HCT116 (cell line): ENCODE data around the gene PGAP6. TPM values are rescaled to one million over a fixed set of nuclear protein-coding genes. Genes with fewer than 3 reads are reported as not detected.

ENCODE experiments used
- ATAC-seq: fragments of 200-7000 bp; cut with Tn5 transposase; 2 replicates; pipeline ENCODE4 v1.9.1; 2020; ENCODE audit warnings: mild to moderate bottlenecking, moderate library complexity
- BruUV-seq: library from RNA; stranded (reverse); fragments of 400-500 nt; replicated peaks from 2 replicates; lab custom pipeline; 2021; lab: Mats Ljungman, UMichigan
- CTCF ChIA-PET: fragments of 300-600 bp; sonication (Branson Sonifier 250); formaldehyde crosslinking; loops from one replicate; lab custom pipeline; 2021; ENCODE audit warnings: antibody characterized with exemption; lab: Charles Lee
- POLR2A ChIA-PET: fragments of 300-600, 350-600 bp; sonication (Branson Sonifier 250); formaldehyde crosslinking; loops from one replicate; lab custom pipeline; 2021; ENCODE audit warnings: antibody characterized with exemption; lab: Charles Lee
- RAD21 ChIA-PET, 2 experiments: fragments of 300-600 bp; sonication (Branson Sonifier 250); formaldehyde crosslinking; loops; one replicate each; lab custom pipeline; 2023; ENCODE audit warnings: low total read pairs in 2 of 2; ENCODE audit not compliant: uncharacterized antibody in 2 of 2, unreplicated experiment in 2 of 2, low non-redundant PET in 1 of 2; lab: Charles Lee
- DNase-seq: peaks from one replicate; pipeline ENCODE4 v3.0.0-alpha.2; 2010; ENCODE audit warnings: low read depth, low spot score
- H2AFZ ChIP-seq: fragments of 200-600 bp; shearing (Covaris generic), sonication (generic); 2 replicates; pipeline ENCODE4 v1.6.1; 2017; ENCODE audit warnings: low read depth, mixed run types, mixed read lengths, antibody characterized with exemption, low read length; ENCODE audit not compliant: poor library complexity, severe bottlenecking
- H3K27ac ChIP-seq: 2 replicates; pipeline ENCODE4 v1.5.1; 2012; ENCODE audit warnings: low read depth, low read length
- H3K27me3 ChIP-seq: fragments of 200-600 bp; sonication (generic); 2 replicates; pipeline ENCODE4 v1.6.1; 2016; ENCODE audit warnings: mixed run types, low read length, mixed read lengths; ENCODE audit not compliant: insufficient read depth
- H3K36me3 ChIP-seq, 2 experiments: fragments of 200-500 bp in 1 of 2; fragments of 200-600 bp in 1 of 2; sonication (Bioruptor generic) in 1 of 2; sonication (generic) in 1 of 2; 2 replicates each; pipeline versions ENCODE4 v1.5.1 to v1.6.1; 2014 to 2016; ENCODE audit warnings: low read length in 2 of 2, inconsistent platforms in 1 of 2, mixed read lengths in 1 of 2, mixed run types in 1 of 2; ENCODE audit not compliant: insufficient read depth in 2 of 2, control insufficient read depth in 1 of 2
- H3K4me1 ChIP-seq, 2 experiments: fragments of 200-600 bp in 1 of 2; sonication (generic) in 1 of 2; 2 replicates each; pipeline versions ENCODE4 v1.5.1 to v1.6.1; 2012 to 2017; ENCODE audit warnings: low read length in 2 of 2, inconsistent platforms in 1 of 2, mild to moderate bottlenecking in 1 of 2, mixed read lengths in 1 of 2, mixed run types in 1 of 2, moderate library complexity in 1 of 2; ENCODE audit not compliant: insufficient read depth in 2 of 2, control insufficient read depth in 1 of 2
- H3K4me2 ChIP-seq: fragments of 200-600 bp; sonication (generic); 2 replicates; pipeline ENCODE4 v1.6.1; 2017; ENCODE audit warnings: mixed run types, low read length, mixed read lengths
- H3K4me3 ChIP-seq, 2 experiments: fragments of 200-600 bp in 1 of 2; sonication (generic) in 1 of 2; replicated peaks in 1 of 2; 2 replicates each; pipeline ENCODE4 v1.5.1; 2011 to 2016; ENCODE audit warnings: low read length in 2 of 2, control low read depth in 1 of 2, low read depth in 1 of 2, mild to moderate bottlenecking in 1 of 2, mixed read lengths in 1 of 2, mixed run types in 1 of 2
- H3K79me2 ChIP-seq: fragments of 200-600 bp; sonication (generic); 2 replicates; pipeline ENCODE4 v1.6.1; 2017; ENCODE audit warnings: mild to moderate bottlenecking, mixed run types, low read length, moderate library complexity, mixed read lengths; ENCODE audit not compliant: insufficient read depth
- H3K9ac ChIP-seq: fragments of 200-600 bp; sonication (generic); 2 replicates; pipeline ENCODE4 v1.6.1; 2016; ENCODE audit warnings: low read length, mixed read lengths
- H3K9me2 ChIP-seq: fragments of 200-600 bp; sonication (generic), shearing (Covaris generic); 2 replicates; pipeline ENCODE4 v1.6.1; 2017; ENCODE audit warnings: mixed run types, mild to moderate bottlenecking, moderate library complexity; ENCODE audit not compliant: insufficient read depth
- H3K9me3 ChIP-seq, 2 experiments: fragments of 200-500 bp in 1 of 2; fragments of 200-600 bp in 1 of 2; sonication (Bioruptor generic) in 1 of 2; sonication (generic) in 1 of 2; 2 replicates each; pipeline ENCODE4 v1.6.1; 2014 to 2017; ENCODE audit warnings: low read length in 2 of 2, mixed read lengths in 2 of 2, inconsistent platforms in 1 of 2, low read depth in 1 of 2, mild to moderate bottlenecking in 1 of 2, mixed run types in 1 of 2, moderate library complexity in 1 of 2; ENCODE audit not compliant: control insufficient read depth in 1 of 2, insufficient read depth in 1 of 2
- H4K20me1 ChIP-seq: fragments of 200-600 bp; sonication (generic), shearing (Covaris generic); 2 replicates; pipeline ENCODE4 v1.6.1; 2017; ENCODE audit warnings: mixed run types, mild to moderate bottlenecking, moderate library complexity; ENCODE audit not compliant: insufficient read depth
- ATF3 ChIP-seq: IDR thresholded peaks from 2 replicates; pipeline ENCODE4 v1.6.1; 2012
- EZH2phosphoT487 ChIP-seq: fragments of 200-600 bp; IDR thresholded peaks from 2 replicates; pipeline ENCODE4 v1.6.1; 2018; ENCODE audit warnings: antibody characterized with exemption, borderline replicate concordance
- POLR2A ChIP-seq: IDR thresholded peaks from 2 replicates; pipeline ENCODE4 v1.7.0; 2011; ENCODE audit warnings: borderline replicate concordance; ENCODE audit not compliant: insufficient read depth, insufficient read length; ENCODE audit errors: extremely low read depth
- SP1 ChIP-seq: IDR thresholded peaks from 2 replicates; pipeline ENCODE4 v1.6.1; 2012; ENCODE audit warnings: low read depth
- TCF7L2 ChIP-seq: IDR thresholded peaks from 2 replicates; pipeline ENCODE4 v1.7.0; 2011; ENCODE audit warnings: borderline replicate concordance, inconsistent platforms; ENCODE audit not compliant: insufficient read depth, insufficient read length; ENCODE audit errors: extremely low read depth
- ZFX ChIP-seq: fragments of 450-650 bp; IDR thresholded peaks from 2 replicates; pipeline ENCODE4 v1.6.1; 2017
- intact Hi-C: fragments of 100-400 bp; cut with micrococcal nuclease; formaldehyde crosslinking; loops from 2 replicates; pipeline ENCODE4 v1.10.0; 2022
- total RNA-seq: library from RNA; stranded (reverse); gene quantifications from one replicate; pipeline ENCODE4 v1.2.1, GENCODE V29; 2021; ENCODE audit not compliant: unreplicated experiment
- TF ChIP-seq, protein P1 (sequence below): IDR thresholded peaks from 2 replicates; pipeline ENCODE4 v1.6.1; 2012; ENCODE audit warnings: low read depth

The PGAP6 gene
- total RNA-seq, 1 experiment from 2014 or later = 35.4 TPM

GRCh38 chr16:426906-427249, 45.1 kb upstream of the PGAP6 start (continued):
- TF ChIP-seq POLR2A = no peak
- no peak for TF ChIP-seq EZH2phosphoT487

GRCh38 chr16:426115-426905, 44.5 kb upstream of the PGAP6 start:
- DNase-seq = no peak
- TF ChIP-seq ATF3 (no peak), SP1 (no peak)
- TF ChIP-seq, all 23 proteins: peak for 0
- no peak; the same call in 1 of the 2 replicates for ATAC-seq
- H3K4me1 ChIP-seq = peaks cover 16 to 35% of the 10 kb centered on the region in 2 experiments
- no peak overlapping the region for H2AFZ ChIP-seq
- peak overlapping the region; percentile 79 for H3K4me2 ChIP-seq
- H3K27me3 ChIP-seq = no peaks in the 10 kb centered on the region
- no peaks in the 10 kb centered on the region for H4K20me1 ChIP-seq
- ChIA-PET CTCF (interaction anchor here (1.2 kb wide), 1 partner anchor 62 kb away, joined by 3 read pairs; no protein-coding TSS in a partner anchor), POLR2A (no interaction called here), RAD21 (no interaction called here)
- H3K27ac ChIP-seq = peak overlapping the region; percentile 43; the same call in 1 of the 2 replicates
- peaks cover 15% of the 10 kb centered on the region; the same call in 1 of the 2 replicates for H3K79me2 ChIP-seq
- no peaks in the 10 kb centered on the region for H3K9me2 ChIP-seq
- BruUV-seq = no TSS peak
- intact Hi-C loops = no loop called here
- peak overlapping the region; percentile 52 for H3K9ac ChIP-seq
- H3K36me3 ChIP-seq = no peaks in the 10 kb centered on the region
- peak overlapping the region; percentile 43 to 59 for H3K4me3 ChIP-seq
- no peaks in the 10 kb centered on the region for H3K9me3 ChIP-seq

GRCh38 chr16:425740-426114, 43.9 kb upstream of the PGAP6 start:
- Histone ChIP-seq H2AFZ (no peak overlapping the region), H3K27ac (peak overlapping the region; percentile 43; the same call in 1 of the 2 replicates), H3K36me3 (no peaks in the 10 kb centered on the region), H3K9ac (peak overlapping the region; percentile 55; the same call in 1 of the 2 replicates), H3K79me2 (peaks cover 15% of the 10 kb centered on the region; the same call in 1 of the 2 replicates), H3K27me3 (no peaks in the 10 kb centered on the region), H3K4me1 (peaks cover 16 to 35% of the 10 kb centered on the region in 2 experiments), H3K4me2 (peak overlapping the region; percentile 89), H3K9me2 (no peaks in the 10 kb centered on the region), H3K4me3 (peak overlapping the region; percentile 43 to 60; a peak in 3 of 4 replicates), H3K9me3 (no peaks in the 10 kb centered on the region), H4K20me1 (no peaks in the 10 kb centered on the region)
- ChIA-PET RAD21 (no interaction called here), POLR2A (no interaction called here), CTCF (interaction anchor here (0.6 to 1.2 kb wide), 2 partner anchors 24 to 62 kb away, joined by 3 read pairs; partner anchors contain the start of gene DECR2)
- TF ChIP-seq TCF7L2 (no peak), ZFX (peak; percentile 66)
- TF ChIP-seq, protein P1, sequence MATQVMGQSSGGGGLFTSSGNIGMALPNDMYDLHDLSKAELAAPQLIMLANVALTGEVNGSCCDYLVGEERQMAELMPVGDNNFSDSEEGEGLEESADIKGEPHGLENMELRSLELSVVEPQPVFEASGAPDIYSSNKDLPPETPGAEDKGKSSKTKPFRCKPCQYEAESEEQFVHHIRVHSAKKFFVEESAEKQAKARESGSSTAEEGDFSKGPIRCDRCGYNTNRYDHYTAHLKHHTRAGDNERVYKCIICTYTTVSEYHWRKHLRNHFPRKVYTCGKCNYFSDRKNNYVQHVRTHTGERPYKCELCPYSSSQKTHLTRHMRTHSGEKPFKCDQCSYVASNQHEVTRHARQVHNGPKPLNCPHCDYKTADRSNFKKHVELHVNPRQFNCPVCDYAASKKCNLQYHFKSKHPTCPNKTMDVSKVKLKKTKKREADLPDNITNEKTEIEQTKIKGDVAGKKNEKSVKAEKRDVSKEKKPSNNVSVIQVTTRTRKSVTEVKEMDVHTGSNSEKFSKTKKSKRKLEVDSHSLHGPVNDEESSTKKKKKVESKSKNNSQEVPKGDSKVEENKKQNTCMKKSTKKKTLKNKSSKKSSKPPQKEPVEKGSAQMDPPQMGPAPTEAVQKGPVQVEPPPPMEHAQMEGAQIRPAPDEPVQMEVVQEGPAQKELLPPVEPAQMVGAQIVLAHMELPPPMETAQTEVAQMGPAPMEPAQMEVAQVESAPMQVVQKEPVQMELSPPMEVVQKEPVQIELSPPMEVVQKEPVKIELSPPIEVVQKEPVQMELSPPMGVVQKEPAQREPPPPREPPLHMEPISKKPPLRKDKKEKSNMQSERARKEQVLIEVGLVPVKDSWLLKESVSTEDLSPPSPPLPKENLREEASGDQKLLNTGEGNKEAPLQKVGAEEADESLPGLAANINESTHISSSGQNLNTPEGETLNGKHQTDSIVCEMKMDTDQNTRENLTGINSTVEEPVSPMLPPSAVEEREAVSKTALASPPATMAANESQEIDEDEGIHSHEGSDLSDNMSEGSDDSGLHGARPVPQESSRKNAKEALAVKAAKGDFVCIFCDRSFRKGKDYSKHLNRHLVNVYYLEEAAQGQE = no peak
- peak; percentile 55 for ATAC-seq
- no TSS peak for BruUV-seq
- intact Hi-C loops = no loop called here
- DNase-seq = no peak
